GM21786 (cell line): ENCODE measurements around the gene CLSTN2.

ENCODE experiments used
- ATAC-seq: cut with Tn5 transposase; IDR thresholded peaks from one replicate; pipeline ENCODE4 v1.9.1; 2021; ENCODE audit not compliant: unreplicated experiment

Gene CLSTN2

DNA sequence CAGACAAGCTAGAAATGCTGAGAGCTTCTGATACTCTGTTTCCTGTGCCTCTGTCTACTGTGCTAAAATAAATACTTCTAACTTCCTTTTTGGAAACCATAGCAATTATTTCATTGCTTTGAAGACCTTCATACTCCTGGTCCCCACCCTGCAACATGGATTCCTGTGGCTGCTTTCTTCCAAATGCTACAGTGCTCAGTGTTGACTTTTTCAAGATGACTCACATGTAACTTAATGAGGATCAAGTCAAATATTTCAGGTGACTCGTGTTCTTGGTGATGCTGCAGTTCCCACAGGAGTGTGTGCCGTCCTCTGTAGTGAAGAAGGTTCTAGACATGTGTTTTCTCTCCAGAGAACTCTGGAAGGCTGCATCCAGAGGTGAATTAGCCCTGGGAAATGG lies 288.6 kb downstream of the CLSTN2 start:
- ATAC-seq = no peak

DNA sequence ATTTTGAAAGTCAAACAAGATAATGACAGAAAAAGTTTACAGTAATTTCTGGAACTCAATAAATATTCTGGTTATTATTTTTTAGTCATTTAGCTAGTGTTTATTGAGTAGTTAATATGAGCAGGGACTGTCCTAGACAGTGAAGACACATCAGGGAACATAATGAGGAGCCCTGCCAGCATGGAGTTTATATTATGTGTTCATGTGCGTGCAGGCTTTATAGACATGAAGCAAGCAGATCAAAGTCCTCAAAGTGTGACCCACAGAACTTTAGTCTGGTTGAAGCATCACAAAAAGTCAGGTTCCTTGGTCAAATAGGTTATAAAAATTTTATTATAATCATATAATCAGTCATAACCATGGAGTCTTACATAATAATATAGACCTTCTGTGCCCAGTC lies 289.3 kb downstream of the CLSTN2 start:
- ATAC-seq = no peak

- ATAC-seq = no peak
Measured at GRCh38 chr3:140225996-140226395, 291.0 kb downstream of the CLSTN2 start.

DNA sequence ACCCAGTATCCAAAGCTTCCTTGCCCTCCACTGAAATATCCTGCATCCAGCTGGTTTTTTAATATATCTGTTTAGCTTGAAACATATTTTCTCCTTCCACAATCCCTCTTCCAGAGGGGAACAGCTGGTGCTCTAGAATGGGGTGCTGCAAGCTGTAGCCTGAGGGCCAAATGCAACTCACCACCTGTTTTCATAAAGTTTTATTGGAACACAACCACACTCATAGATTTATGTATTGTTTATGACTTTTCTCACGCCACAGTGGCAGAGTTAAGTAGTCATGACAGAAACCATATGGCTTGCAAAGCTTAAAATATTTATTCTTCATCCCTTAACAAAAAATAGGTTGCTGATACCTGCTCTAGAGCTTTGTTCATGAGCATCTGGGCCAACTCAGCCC lies 298.7 kb downstream of the CLSTN2 start:
- no peak for ATAC-seq

DNA sequence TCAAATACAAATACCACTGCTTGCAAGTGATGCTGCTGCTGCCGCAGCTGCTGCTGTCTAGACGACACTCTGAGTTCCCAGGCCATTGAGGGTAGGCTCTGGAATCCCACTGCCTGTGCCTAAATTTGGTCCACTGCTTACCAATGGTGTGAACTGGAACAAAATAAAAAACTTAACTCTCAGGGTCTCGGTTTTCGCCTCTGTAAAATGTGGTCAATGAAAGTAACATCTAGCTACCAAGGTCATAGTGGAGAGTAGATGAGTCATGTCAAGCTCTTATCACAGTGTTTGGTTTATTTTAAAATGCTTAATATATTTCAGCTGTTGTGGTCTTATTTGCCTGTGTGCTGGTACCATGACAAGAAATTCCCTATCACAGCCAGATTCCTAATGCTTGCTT lies 299.3 kb downstream of the CLSTN2 start:
- ATAC-seq = no peak

GRCh38 chr3:140236836-140237501 lies 302.0 kb downstream of the CLSTN2 start:
- ATAC-seq = no peak

DNA sequence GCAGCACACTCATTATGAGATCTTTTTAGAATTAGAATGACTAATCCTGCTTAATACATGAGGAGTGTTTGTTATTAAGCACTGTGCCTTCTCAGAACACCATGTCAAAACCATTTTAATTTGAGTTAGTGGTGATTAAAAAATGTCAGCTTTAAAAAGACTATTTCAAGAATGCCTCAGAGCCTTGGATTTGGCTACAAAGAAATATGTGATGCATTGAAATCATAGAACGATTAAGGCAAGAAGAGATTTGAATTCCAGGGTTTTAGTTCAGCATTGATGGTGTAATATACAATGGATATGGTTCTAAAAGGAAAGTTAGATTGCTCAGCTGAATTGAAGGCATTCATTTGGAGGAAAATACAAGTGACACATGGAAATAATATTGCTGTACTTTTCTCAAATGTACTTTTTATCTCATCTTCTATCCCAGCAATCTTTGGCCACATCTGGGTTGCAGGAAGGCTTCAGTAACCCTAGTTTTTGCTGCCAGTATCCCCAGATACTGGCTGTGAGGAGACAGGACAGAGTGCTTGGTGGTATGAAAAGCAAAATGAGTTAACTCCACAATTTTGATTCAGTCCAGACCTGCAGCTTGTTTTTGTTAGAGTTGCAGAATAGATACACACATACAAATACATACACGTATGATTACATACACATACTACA lies 303.8 kb downstream of the CLSTN2 start:
- ATAC-seq = no peak

GRCh38 chr3:140242818-140243276 lies 307.9 kb downstream of the CLSTN2 start:
- ATAC-seq = no peak

DNA sequence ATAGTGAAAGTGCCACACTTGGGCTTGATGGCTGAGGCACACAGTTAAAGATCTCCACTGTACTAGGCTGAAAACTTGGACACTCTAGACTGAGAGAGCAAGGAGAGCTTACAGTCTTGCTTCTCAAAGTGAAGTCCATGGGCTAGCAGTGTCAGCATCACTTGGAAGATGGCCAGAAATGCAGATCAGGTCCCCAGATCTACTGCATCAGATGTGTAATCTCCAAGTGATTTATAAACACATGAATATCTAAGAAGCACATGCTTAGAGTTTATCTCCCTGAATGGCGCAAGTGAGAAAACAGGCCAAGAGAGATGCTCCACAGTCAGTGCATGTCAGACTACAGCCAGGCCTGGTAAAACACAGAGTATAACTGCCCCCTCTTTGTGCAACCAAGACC lies 308.6 kb downstream of the CLSTN2 start:
- no peak for ATAC-seq

GRCh38 chr3:140244893-140245292 lies 309.9 kb downstream of the CLSTN2 start:
- no peak for ATAC-seq

DNA sequence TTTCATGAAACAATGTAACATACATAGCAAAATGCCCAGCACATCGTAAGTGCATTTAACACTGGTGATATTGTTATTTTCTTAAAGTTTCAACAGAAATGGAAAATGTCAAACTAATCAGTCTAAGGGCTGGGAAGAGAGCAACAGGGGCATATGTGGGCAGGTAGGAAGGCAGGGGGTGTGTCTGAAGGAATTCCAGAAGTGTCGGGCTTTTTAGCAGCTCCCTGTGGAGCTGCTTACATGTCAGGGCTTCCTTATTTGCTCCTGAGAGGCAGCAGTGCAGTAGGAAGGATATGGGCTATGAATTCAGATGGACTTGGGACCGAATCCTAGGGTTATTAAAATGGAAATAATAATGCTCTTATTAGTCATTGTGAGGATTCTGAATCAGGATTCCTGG lies 311.6 kb downstream of the CLSTN2 start:
- ATAC-seq = no peak

GRCh38 chr3:140247775-140248174 lies 312.8 kb downstream of the CLSTN2 start:
- ATAC-seq = no peak

DNA sequence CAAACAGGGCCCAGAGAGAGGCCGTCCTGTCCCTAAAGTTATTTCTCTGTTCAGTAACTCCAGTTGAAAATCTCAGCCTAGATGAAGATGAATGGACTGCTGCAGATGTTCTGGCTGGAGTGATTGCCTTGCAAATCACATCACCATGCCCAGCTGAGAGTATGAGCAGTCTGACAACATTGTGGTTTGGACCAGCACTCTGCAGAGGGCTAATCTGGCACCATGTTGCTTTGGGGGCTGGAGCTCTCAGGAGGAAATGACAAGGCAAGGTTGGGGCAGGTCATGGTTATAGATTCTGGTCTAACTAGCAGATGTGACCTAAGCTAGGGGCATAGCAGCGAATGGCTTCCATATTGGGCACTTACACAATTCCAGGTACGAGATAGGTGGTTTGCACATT lies 314.2 kb downstream of the CLSTN2 start:
- no peak for ATAC-seq

- ATAC-seq = no peak
Measured at GRCh38 chr3:140250010-140250855, 315.2 kb downstream of the CLSTN2 start.

DNA sequence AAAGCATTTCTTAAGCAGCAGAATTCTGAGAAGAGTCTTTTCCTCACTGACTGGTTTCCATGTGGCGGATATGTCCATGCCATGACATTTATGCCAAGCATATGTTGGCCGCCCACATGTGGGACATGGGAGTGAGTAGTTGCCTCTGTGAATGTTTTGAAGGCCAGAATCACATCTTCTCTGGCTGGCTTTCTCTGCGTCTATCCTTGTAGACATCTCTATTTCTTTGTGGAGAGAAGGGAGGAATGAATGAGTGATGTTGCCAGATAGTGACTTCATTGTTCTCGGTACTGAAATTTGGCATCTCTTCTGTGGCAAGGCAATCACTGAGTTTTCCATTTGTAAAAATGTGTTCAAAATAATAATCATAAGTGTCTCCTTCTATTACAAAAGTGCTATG lies 316.0 kb downstream of the CLSTN2 start:
- ATAC-seq = no peak

DNA sequence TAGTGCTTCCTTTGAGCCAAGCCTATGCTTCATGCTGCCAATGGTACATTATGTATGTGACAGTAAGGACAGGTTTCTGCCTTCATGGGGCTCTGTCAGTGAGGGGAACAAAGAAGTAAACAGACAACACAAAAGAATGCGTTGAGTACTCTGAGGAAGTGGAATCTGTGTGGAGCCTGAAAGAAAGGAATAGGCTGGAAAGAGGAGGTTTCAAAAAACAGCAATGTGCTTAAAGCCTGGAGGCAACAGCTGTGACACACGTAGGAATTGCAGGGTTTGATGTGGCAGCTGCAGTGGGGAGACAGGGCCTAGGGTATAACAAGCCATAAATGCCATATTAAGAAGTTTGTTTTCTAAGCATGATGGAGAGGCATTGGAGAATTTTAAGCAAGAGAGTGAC lies 316.7 kb downstream of the CLSTN2 start:
- ATAC-seq = no peak

DNA sequence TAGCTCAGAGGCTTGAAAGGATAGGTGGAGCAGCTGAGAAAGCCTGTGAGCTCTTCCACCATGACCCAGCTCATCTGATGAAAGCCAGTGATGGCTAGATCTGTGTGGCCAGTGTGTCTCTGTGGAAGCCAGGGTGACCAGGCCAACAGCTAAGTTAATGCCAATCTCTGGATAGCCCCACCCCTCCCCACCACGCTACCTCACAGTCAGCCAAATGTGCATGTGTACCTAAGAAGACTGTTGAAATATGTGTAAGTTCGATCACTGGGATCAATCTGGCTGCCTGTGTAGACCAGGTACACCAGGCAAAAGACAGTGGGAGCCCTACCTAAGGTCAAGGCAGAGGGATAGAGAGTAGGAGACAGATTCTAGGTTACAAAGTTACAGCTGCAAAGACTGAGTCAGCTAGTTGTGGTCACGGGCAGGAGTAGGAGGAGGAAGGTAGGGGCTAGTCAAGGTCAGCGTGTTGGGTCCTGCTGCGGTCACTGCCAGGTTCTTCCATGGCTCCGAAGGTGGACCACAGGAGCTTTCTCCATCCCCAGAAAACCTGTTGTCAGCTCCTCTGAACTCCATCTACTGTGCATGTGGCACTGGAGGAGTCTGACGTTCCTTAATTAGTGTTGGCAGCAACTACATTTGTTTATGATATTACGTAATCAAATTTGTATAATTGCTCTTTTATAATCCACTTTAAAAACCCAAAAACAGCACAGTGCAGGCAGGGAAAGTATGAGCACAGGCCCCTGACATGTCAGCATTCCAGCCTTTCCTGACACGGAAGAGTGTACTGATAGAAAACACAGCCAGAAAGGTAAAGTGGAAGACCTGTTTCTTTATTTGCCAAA lies 318.0 kb downstream of the CLSTN2 start:
- no peak for ATAC-seq

DNA sequence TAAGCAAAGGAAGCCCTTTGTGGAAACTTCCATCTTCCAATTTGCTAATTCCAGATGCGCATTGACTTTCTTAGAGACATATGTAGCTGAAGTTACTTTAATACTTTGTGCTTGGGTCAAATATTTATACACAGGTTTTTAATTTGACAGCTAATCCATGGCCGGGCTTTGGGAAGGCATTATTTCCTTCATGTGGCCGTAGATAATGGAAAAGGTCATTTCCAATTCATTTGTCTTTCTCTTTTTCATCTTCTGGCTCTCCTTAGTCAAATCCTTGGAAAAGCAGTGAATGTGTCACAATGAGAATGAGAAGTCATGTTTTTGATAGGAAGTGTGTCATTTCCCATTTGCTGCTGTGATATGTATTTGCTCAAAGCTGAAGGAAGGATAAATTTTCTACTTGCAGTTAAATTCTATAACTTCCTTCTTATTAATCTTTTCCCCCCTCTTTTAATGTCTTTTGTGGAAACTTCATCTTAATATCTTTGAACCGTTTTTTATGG lies 323.3 kb downstream of the CLSTN2 start:
- ATAC-seq = no peak

- ATAC-seq = no peak
Measured at GRCh38 chr3:140265302-140265701, 330.3 kb downstream of the CLSTN2 start.

DNA sequence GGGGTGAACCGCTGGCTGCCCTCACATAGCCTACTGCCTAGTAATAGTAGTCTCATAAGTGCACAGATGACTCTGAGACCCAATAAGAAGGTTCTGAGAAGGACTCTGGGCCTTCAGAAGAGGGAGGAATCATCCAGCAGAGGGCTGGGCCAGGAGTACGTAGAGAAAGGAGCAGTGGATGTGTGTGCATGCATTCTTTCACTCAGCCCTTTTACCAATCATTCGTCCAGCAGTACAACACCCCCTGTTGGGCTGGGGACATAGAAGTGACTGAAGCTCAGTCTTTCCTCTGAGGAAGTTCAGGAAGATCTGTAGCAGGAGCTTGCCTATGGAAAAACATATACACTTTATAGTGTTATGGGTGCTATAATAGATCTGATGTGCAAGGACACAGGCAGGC lies 333.1 kb downstream of the CLSTN2 start:
- ATAC-seq = no peak

DNA sequence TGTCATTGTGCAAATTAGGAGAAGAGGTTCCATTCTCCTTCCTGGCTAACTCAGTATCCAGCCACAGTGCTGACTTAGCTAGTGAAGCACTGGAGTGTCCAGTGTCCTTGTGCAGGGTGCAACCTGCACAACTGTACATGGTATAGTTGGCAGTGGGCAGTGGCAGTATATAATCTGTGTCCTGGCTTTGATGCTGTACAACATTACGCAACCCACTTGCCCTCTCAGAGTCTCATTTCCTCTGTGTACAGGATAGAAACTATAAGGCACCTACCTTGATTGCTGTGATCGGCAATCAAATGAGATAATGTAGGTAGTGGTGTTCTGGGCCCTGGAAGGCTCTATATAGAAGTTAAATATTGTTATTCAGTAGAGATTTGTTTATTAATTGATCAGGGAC lies 333.6 kb downstream of the CLSTN2 start:
- ATAC-seq = no peak
